AG10803 (cell line): ENCODE results near the gene DYNLRB1.

Experiments used
- DNase-seq: peaks from one replicate; pipeline ENCODE4 v3.0.0; 2010; ENCODE audit warnings: low read depth
- H3K4me3 ChIP-seq: 2 replicates; pipeline ENCODE4 v1.5.1; 2011; ENCODE audit warnings: mild to moderate bottlenecking, low read length, control low read depth
- CTCF ChIP-seq: conservative IDR thresholded peaks from 2 replicates; pipeline ENCODE4 v1.5.1; 2011; ENCODE audit warnings: mild to moderate bottlenecking, low read length, control low read depth, inconsistent platforms

DYNLRB1 gene

GRCh38 chr20:34560141-34560523 is 43.9 kb downstream of the DYNLRB1 start:
- H3K4me3 ChIP-seq = no peak overlapping the region
- no peak for DNase-seq
- TF ChIP-seq CTCF = no peak

- TF ChIP-seq CTCF = no peak
- no peak overlapping the region for H3K4me3 ChIP-seq
- no peak for DNase-seq
Observed at GRCh38 chr20:34560614-34561013, 44.4 kb downstream of the DYNLRB1 start.

- TF ChIP-seq CTCF = no peak
- no peak for DNase-seq
- no peak overlapping the region for H3K4me3 ChIP-seq
Observed at GRCh38 chr20:34561661-34562060, 45.4 kb downstream of the DYNLRB1 start.

GRCh38 chr20:34562641-34563040 is 46.4 kb downstream of the DYNLRB1 start:
- no peak for DNase-seq
- no peak overlapping the region for H3K4me3 ChIP-seq
- TF ChIP-seq CTCF = peak; percentile 45

GRCh38 chr20:34564833-34565232 is 48.6 kb downstream of the DYNLRB1 start:
- TF ChIP-seq CTCF = no peak
- no peak overlapping the region for H3K4me3 ChIP-seq
- no peak for DNase-seq

- no peak for DNase-seq
- no peak for TF ChIP-seq CTCF
- H3K4me3 ChIP-seq = no peak overlapping the region
Observed at GRCh38 chr20:34566978-34567891, 51.0 kb downstream of the DYNLRB1 start.
